ENCODE measurements around the gene MRTFA. TPM values are rescaled to one million over a fixed set of nuclear protein-coding genes. Genes with fewer than 3 reads are reported as not detected.
A peak's percentile ranks its signal among the peaks of the same experiment; 100 is the strongest.

Gene MRTFA
- total and polyA plus RNA-seq, 5 experiments from 2014 or later = 10.7 to 122 (median 31.0) TPM

- POLR2A ChIA-PET = interaction anchor here (0.8 to 1.5 kb wide), 3 partner anchors 11 to 24 kb away, joined by 3 to 4 read pairs (median 3); no protein-coding TSS in a partner anchor
- Mint-ChIP-seq H3K36me3 (peaks cover 0 to 2% (median 2%) of the 10 kb centered on the region in 3 donors), H3K9me3 (no peaks in the 10 kb centered on the region), H3K27me3 (no peaks in the 10 kb centered on the region), H3K27ac (peak overlapping the region in 1 of 10 donors; percentile 19), H3K4me1 (peaks cover 14 to 48% (median 38%) of the 10 kb centered on the region in 4 donors), H3K4me3 (no peak overlapping the region)
- no peak for ATAC-seq
- no peak for DNase-seq
These were observed 162.8 kb downstream of the MRTFA start for GRCh38 chr22:40473703-40474102.

GRCh38 chr22:40472579-40472978 lies 163.9 kb downstream of the MRTFA start:
- Mint-ChIP-seq H3K27me3 (no peaks in the 10 kb centered on the region), H3K36me3 (peaks cover 0 to 5% (median 2%) of the 10 kb centered on the region in 3 donors), H3K27ac (peak overlapping the region in 6 of 10 donors; percentile 12 to 62 (median 46)), H3K4me1 (peaks cover 8 to 44% (median 40%) of the 10 kb centered on the region in 4 donors), H3K9me3 (no peaks in the 10 kb centered on the region), H3K4me3 (no peak overlapping the region)
- ATAC-seq (no peak), DNase-seq (no peak)
- POLR2A ChIA-PET = interaction anchor here (0.5 kb wide), 1 partner anchor 138 kb away, joined by 3 read pairs; no protein-coding TSS in a partner anchor

- POLR2A ChIA-PET = interaction anchor here (0.5 kb wide), 1 partner anchor 138 kb away, joined by 3 read pairs; no protein-coding TSS in a partner anchor
These were observed 164.5 kb downstream of the MRTFA start for GRCh38 chr22:40472051-40472450.

GRCh38 chr22:40469181-40469580 lies 167.3 kb downstream of the MRTFA start:
- H3K4me3 Mint-ChIP-seq = no peak overlapping the region
- peaks cover 16 to 51% (median 37%) of the 10 kb centered on the region in 4 donors for H3K4me1 Mint-ChIP-seq
- DNase-seq (no peak), ATAC-seq (no peak)
- POLR2A ChIA-PET = no interaction called here
- H3K27me3 Mint-ChIP-seq = no peaks in the 10 kb centered on the region
- peak overlapping the region in 5 of 10 donors; percentile 1 to 70 (median 8) for H3K27ac Mint-ChIP-seq
- H3K9me3 Mint-ChIP-seq = no peaks in the 10 kb centered on the region
- H3K36me3 Mint-ChIP-seq = peaks cover 0 to 5% (median 0%) of the 10 kb centered on the region in 3 donors

More at GRCh38 chr22:40472051-40472450, 164.5 kb downstream of the MRTFA start:
- peaks cover 7 to 47% (median 40%) of the 10 kb centered on the region in 4 donors for H3K4me1 Mint-ChIP-seq
- peak overlapping the region in 2 of 10 donors; percentile 15 to 31 for H3K27ac Mint-ChIP-seq
- no peaks in the 10 kb centered on the region for H3K9me3 Mint-ChIP-seq
- DNase-seq (no peak), ATAC-seq (no peak)
- peaks cover 0 to 5% (median 2%) of the 10 kb centered on the region in 3 donors for H3K36me3 Mint-ChIP-seq
- no peak overlapping the region for H3K4me3 Mint-ChIP-seq
- no peaks in the 10 kb centered on the region for H3K27me3 Mint-ChIP-seq

GRCh38 chr22:40468616-40469015 lies 167.9 kb downstream of the MRTFA start:
- H3K36me3 Mint-ChIP-seq = peaks cover 0 to 5% (median 0%) of the 10 kb centered on the region in 3 donors
- H3K4me3 Mint-ChIP-seq = no peak overlapping the region
- peak overlapping the region in 2 of 10 donors; percentile 70 to 97 for H3K27ac Mint-ChIP-seq
- H3K4me1 Mint-ChIP-seq = peaks cover 16 to 56% (median 42%) of the 10 kb centered on the region in 4 donors
- POLR2A ChIA-PET = no interaction called here
- DNase-seq (no peak), ATAC-seq (no peak)
- H3K9me3 Mint-ChIP-seq = no peaks in the 10 kb centered on the region
- H3K27me3 Mint-ChIP-seq = no peaks in the 10 kb centered on the region

GRCh38 chr22:40466976-40467375 lies 169.5 kb downstream of the MRTFA start:
- DNase-seq = no peak
- ATAC-seq = no peak
- H3K27ac Mint-ChIP-seq = peak overlapping the region in 2 of 10 donors; percentile 84 to 97
- no peak overlapping the region for H3K4me3 Mint-ChIP-seq
- H3K4me1 Mint-ChIP-seq = peaks cover 20 to 60% (median 49%) of the 10 kb centered on the region in 4 donors
- peaks cover under 1 to 6% (median 1%) of the 10 kb centered on the region in 3 donors for H3K36me3 Mint-ChIP-seq
- H3K27me3 Mint-ChIP-seq = no peaks in the 10 kb centered on the region
- no peaks in the 10 kb centered on the region for H3K9me3 Mint-ChIP-seq
- POLR2A ChIA-PET = interaction anchor here (1.8 kb wide), 1 partner anchor 27 kb away, joined by 4 read pairs; no protein-coding TSS in a partner anchor

GRCh38 chr22:40463683-40464082 lies 172.8 kb downstream of the MRTFA start:
- Mint-ChIP-seq H3K36me3 (peaks cover 4 to 22% (median 15%) of the 10 kb centered on the region in 3 donors), H3K27ac (peak overlapping the region; percentile 94 to 99 (median 96)), H3K27me3 (no peaks in the 10 kb centered on the region), H3K4me1 (peaks cover 29 to 77% (median 69%) of the 10 kb centered on the region in 4 donors), H3K9me3 (no peaks in the 10 kb centered on the region), H3K4me3 (peak overlapping the region; percentile 81 to 99 (median 98))
- ATAC-seq (peak; percentile 67 to 72), DNase-seq (peak in 4 of 10 donors; percentile 11 to 55 (median 31))
- POLR2A ChIA-PET = interaction anchor here (0.7 to 4.1 kb wide), 11 partner anchors 10 to 419 kb away, joined by 3 to 45 read pairs (median 4); partner anchors contain the start of genes MRTFA and SGSM3

GRCh38 chr22:40463017-40463631 lies 173.4 kb downstream of the MRTFA start:
- peak; percentile 83 to 85 for ATAC-seq
- Mint-ChIP-seq H3K4me1 (peaks cover 33 to 77% (median 70%) of the 10 kb centered on the region in 4 donors), H3K27me3 (no peaks in the 10 kb centered on the region), H3K4me3 (peak overlapping the region; percentile 81 to 99 (median 98)), H3K36me3 (peaks cover 4 to 27% (median 15%) of the 10 kb centered on the region in 3 donors), H3K27ac (peak overlapping the region; percentile 94 to 99 (median 96)), H3K9me3 (no peaks in the 10 kb centered on the region)
- POLR2A ChIA-PET = interaction anchor here (0.8 to 4.1 kb wide), 11 partner anchors 10 to 419 kb away, joined by 3 to 45 read pairs (median 4); partner anchors contain the start of gene SGSM3
- peak in 9 of 10 donors; percentile 12 to 73 (median 49) for DNase-seq

- peak in 1 of 10 donors; percentile 18 for DNase-seq
These were observed 174.1 kb downstream of the MRTFA start for GRCh38 chr22:40462195-40462984.

GRCh38 chr22:40453671-40454070 lies 182.8 kb downstream of the MRTFA start:
- Mint-ChIP-seq H3K36me3 (peaks cover 0 to 55% (median 7%) of the 10 kb centered on the region in 3 donors), H3K27ac (peak overlapping the region in 8 of 10 donors; percentile 49 to 96 (median 78)), H3K27me3 (no peaks in the 10 kb centered on the region), H3K9me3 (no peaks in the 10 kb centered on the region), H3K4me1 (peaks cover 41 to 92% (median 83%) of the 10 kb centered on the region in 4 donors), H3K4me3 (peak overlapping the region in 7 of 10 donors; percentile 3 to 74 (median 26))
- ATAC-seq (no peak), DNase-seq (no peak)
- POLR2A ChIA-PET = interaction anchor here (0.7 to 5.0 kb wide), 4 partner anchors 9 to 83 kb away, joined by 3 to 45 read pairs (median 4); partner anchors contain the start of gene SGSM3

More at GRCh38 chr22:40462195-40462984, 174.1 kb downstream of the MRTFA start:
- H3K27me3 Mint-ChIP-seq = no peaks in the 10 kb centered on the region
- H3K4me3 Mint-ChIP-seq = peak overlapping the region; percentile 81 to 99 (median 98)
- H3K9me3 Mint-ChIP-seq = no peaks in the 10 kb centered on the region
- peak overlapping the region; percentile 94 to 99 (median 96) for H3K27ac Mint-ChIP-seq
- POLR2A ChIA-PET = interaction anchor here (1.1 to 4.1 kb wide), 5 partner anchors 10 to 26 kb away, joined by 4 to 45 read pairs (median 7); no protein-coding TSS in a partner anchor
- H3K4me1 Mint-ChIP-seq = peaks cover 40 to 77% (median 71%) of the 10 kb centered on the region in 4 donors
- peaks cover 4 to 34% (median 11%) of the 10 kb centered on the region in 3 donors for H3K36me3 Mint-ChIP-seq
- ATAC-seq = peak; percentile 53 to 54

- ATAC-seq (peak; percentile 34 to 41), DNase-seq (peak in 2 of 10 donors; percentile 11)
- peaks cover 39 to 91% (median 82%) of the 10 kb centered on the region in 4 donors for H3K4me1 Mint-ChIP-seq
- POLR2A ChIA-PET = interaction anchor here (0.6 to 5.0 kb wide), 8 partner anchors 7 to 899 kb away, joined by 3 to 45 read pairs (median 4); no protein-coding TSS in a partner anchor
- no peaks in the 10 kb centered on the region for H3K9me3 Mint-ChIP-seq
- peaks cover 0 to 51% (median 9%) of the 10 kb centered on the region in 3 donors for H3K36me3 Mint-ChIP-seq
- H3K27ac Mint-ChIP-seq = peak overlapping the region; percentile 38 to 96 (median 81)
- H3K27me3 Mint-ChIP-seq = no peaks in the 10 kb centered on the region
- H3K4me3 Mint-ChIP-seq = peak overlapping the region; percentile 4 to 75 (median 53)
These were observed 183.6 kb downstream of the MRTFA start for GRCh38 chr22:40452730-40453487.
